Tibial nerve (tissue), 4 donors: Measurements from ENCODE around the gene SGPL1. TPM values are rescaled to one million over a fixed set of nuclear protein-coding genes. Genes with fewer than 3 reads are reported as not detected.

Experiments used
- DNase-seq, 2 donors: peaks; one replicate each; pipeline ENCODE4 v3.0.0-alpha.2; 2019; ENCODE audit warnings: low spot score in 2 of 2
- H3K27ac ChIP-seq, 4 donors: fragments of 200-600 bp; sonication (generic) in 3 of 4; one replicate each; pipeline ENCODE4 v1.5.1; 2017 to 2019; ENCODE audit warnings: mild to moderate bottlenecking in 1 of 4
- H3K27me3 ChIP-seq, 2 donors: fragments of 200-600 bp; sonication (generic) in 1 of 2; one replicate each; pipeline versions ENCODE4 v1.5.1 to v1.6.0; 2017 to 2019
- H3K36me3 ChIP-seq, 3 donors: fragments of 200-600 bp; sonication (generic); one replicate each; pipeline ENCODE4 v1.5.1; 2018 to 2019
- H3K4me1 ChIP-seq, 4 donors: fragments of 200-600 bp; sonication (generic) in 3 of 4; one replicate each; pipeline ENCODE4 v1.5.1; 2017 to 2019
- H3K4me3 ChIP-seq, 4 donors: fragments of 200-600 bp; sonication (generic) in 3 of 4; one replicate each; pipeline ENCODE4 v1.5.1; 2017 to 2019; ENCODE audit warnings: mild to moderate bottlenecking in 1 of 4, moderate library complexity in 1 of 4
- H3K9me3 ChIP-seq, 4 donors: fragments of 200-600 bp; sonication (generic) in 3 of 4; one replicate each; pipeline ENCODE4 v1.5.1; 2017 to 2019
- EP300 ChIP-seq, 2 donors: sonication (generic); formaldehyde crosslinking; IDR thresholded peaks; one replicate each; pipeline ENCODE4 v1.6.1; 2017; ENCODE audit warnings: antibody characterized with exemption in 2 of 2, mild to moderate bottlenecking in 1 of 2
- POLR2A ChIP-seq, 2 donors: fragments of 450-650 bp; IDR thresholded peaks; one replicate each; pipeline ENCODE4 v1.6.1; 2017; ENCODE audit warnings: antibody characterized with exemption in 2 of 2, mild to moderate bottlenecking in 2 of 2, moderate library complexity in 2 of 2
- WGBS, 2 donors: methylation state at CpG; one replicate each; pipeline ENCODE4 v1.1.5; 2018; 5-methylcytosine and 5-hydroxymethylcytosine counted together
- total RNA-seq, 4 donors: library from RNA; depleted of rRNA; stranded (reverse); fragments of >200 nt; gene quantifications; one replicate each; pipeline ENCODE4 v1.1.0, GENCODE V29; 2016
- TF ChIP-seq, protein P1 (sequence below), 5 experiments: fragments of 200-600 bp in 3 of 5; fragments of 450-650 bp in 2 of 5; sonication (generic) in 3 of 5; IDR thresholded peaks; one replicate each; pipeline ENCODE4 v1.5.1; 2016 to 2019; ENCODE audit warnings: antibody characterized with exemption in 5 of 5, mild to moderate bottlenecking in 3 of 5, moderate library complexity in 2 of 5

SGPL1 gene
- total RNA-seq, 4 donors from 2014 or later, result 21.1 to 31.0 (median 24.5) TPM

DNA sequence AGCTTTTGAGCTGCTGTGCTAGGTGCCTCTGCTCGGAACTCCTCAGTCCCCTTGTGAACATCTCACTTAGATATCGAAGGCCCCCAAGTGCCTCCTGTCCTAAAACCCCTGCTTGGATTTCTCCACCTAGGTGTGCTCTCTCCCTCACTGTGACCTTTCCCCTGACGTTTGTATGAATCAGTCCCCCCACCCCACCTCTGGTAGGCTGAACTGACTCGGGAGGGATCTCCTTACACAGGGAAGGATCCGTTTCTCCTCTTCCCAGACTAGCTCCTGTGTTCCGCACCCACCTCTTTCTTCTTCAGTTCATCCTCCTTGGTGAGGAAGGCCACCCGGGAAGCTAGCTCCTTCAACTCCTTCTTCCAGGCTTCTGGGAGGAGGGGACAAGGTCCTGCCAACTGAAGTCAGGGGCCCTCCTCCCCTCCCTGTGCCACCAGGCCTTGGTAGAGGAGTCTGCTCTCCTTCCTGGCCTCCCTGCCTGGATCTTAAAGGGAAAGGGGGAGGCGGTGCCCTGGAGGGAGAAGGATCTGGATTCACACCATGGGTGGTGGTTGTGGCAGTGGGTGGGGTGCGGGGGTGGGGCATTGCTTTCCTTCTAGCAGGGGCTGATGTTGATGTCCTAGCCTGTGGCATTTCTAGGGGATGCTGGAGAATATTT is 37.4 kb upstream of the SGPL1 start:
- H3K27me3 ChIP-seq, result no peaks in the 10 kb centered on the region
- H3K4me1 ChIP-seq, result peaks cover 0 to 13% (median 0%) of the 10 kb centered on the region in 4 donors
- WGBS, 2 donors, result 73 to 76% methylated on average over 8 to 9 of the region's 9 CpGs
- no peaks in the 10 kb centered on the region for H3K36me3 ChIP-seq
- no peaks in the 10 kb centered on the region for H3K9me3 ChIP-seq
- no peak for TF ChIP-seq POLR2A (IDR thresholded peaks at IDR 0.05)
- TF ChIP-seq EP300 (IDR thresholded peaks at IDR 0.05), result no peak
- TF ChIP-seq, protein P1, sequence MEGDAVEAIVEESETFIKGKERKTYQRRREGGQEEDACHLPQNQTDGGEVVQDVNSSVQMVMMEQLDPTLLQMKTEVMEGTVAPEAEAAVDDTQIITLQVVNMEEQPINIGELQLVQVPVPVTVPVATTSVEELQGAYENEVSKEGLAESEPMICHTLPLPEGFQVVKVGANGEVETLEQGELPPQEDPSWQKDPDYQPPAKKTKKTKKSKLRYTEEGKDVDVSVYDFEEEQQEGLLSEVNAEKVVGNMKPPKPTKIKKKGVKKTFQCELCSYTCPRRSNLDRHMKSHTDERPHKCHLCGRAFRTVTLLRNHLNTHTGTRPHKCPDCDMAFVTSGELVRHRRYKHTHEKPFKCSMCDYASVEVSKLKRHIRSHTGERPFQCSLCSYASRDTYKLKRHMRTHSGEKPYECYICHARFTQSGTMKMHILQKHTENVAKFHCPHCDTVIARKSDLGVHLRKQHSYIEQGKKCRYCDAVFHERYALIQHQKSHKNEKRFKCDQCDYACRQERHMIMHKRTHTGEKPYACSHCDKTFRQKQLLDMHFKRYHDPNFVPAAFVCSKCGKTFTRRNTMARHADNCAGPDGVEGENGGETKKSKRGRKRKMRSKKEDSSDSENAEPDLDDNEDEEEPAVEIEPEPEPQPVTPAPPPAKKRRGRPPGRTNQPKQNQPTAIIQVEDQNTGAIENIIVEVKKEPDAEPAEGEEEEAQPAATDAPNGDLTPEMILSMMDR (IDR thresholded peaks at IDR 0.05), result no peak
- no peak for DNase-seq
- no peak overlapping the region for H3K4me3 ChIP-seq
- H3K27ac ChIP-seq, result no peak overlapping the region

DNA sequence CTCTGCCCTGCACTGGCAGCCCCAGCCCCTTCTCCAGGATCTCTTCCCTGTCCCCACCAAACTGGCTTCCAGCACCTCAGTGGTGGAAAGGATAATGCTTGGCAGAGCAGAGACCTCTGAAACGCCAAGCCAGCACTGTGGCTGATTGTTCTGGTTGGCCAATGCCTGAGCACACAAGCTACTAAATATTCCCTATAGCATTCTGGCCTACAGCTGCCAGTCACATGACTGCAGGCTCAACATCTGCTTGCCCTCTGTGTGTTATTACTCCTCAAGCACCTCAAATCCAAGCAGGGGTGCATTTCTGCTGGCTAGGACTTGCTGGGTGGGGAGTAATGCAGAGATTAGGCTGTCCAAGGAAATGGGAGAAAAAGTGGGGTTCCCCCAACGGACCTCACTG is 36.7 kb upstream of the SGPL1 start:
- DNase-seq, result no peak
- 43 to 44% methylated on average over 2 of the region's 2 CpGs for WGBS, 2 donors
- Histone ChIP-seq H3K4me1 (peaks cover 0 to 13% (median 0%) of the 10 kb centered on the region in 4 donors), H3K36me3 (no peaks in the 10 kb centered on the region), H3K4me3 (no peak overlapping the region), H3K27me3 (no peaks in the 10 kb centered on the region), H3K27ac (no peak overlapping the region), H3K9me3 (no peaks in the 10 kb centered on the region)
- TF ChIP-seq POLR2A (IDR thresholded peaks at IDR 0.05) (no peak), EP300 (IDR thresholded peaks at IDR 0.05) (no peak)
- TF ChIP-seq, protein P1 (IDR thresholded peaks at IDR 0.05), result no peak

DNA sequence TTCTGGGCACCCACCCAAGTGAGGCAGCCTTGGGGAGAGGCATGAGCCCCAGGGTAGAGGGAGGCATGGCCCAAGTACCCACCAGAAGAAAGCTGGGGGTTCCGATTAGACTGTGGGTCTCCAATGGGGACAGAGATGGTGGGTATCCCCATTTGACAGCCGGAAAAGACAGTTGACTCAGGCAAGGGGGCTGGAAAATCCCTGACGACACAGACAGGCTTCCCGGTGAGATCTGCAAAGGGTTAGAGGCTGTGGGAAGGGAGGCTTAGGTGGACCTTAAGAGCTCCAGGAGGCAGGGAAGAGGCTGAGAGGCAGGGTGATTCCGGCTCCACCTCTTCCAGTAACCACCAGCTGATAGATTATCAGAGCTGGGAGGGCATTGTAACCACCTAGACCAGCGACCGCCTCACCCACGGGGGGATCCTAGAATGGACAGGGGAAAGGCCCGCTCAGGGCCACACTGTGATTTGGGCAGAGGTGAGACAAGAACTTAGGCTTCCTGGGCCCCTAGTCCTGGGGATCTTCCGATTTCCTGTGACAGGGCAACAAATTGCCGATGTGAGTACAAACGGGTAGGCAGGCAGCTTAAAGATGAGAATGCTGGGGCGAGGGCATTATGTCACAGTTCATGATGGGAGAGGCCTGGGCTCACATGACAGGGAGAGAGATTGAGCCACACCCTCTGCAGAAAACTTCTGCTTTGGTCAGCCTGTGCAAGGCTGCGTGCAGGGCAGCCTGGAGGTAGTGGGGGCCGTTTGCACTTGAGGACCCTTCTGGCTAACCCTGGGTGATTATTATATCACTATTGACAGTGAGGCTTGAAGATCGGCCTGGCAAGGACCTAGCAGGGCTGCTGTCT is 36.0 kb upstream of the SGPL1 start:
- DNase-seq, result peak in 1 of 2 donors; percentile 40
- no peaks in the 10 kb centered on the region for H3K27me3 ChIP-seq
- H3K4me1 ChIP-seq, result peaks cover 0 to 13% (median 0%) of the 10 kb centered on the region in 4 donors
- no peak for TF ChIP-seq POLR2A (IDR thresholded peaks at IDR 0.05)
- TF ChIP-seq, protein P1 (IDR thresholded peaks at IDR 0.05), result no peak
- TF ChIP-seq EP300 (IDR thresholded peaks at IDR 0.05), result no peak
- H3K4me3 ChIP-seq, result no peak overlapping the region
- 73 to 77% methylated on average over 16 of the region's 16 CpGs for WGBS, 2 donors
- no peak overlapping the region for H3K27ac ChIP-seq
- H3K36me3 ChIP-seq, result no peaks in the 10 kb centered on the region
- no peaks in the 10 kb centered on the region for H3K9me3 ChIP-seq

DNA sequence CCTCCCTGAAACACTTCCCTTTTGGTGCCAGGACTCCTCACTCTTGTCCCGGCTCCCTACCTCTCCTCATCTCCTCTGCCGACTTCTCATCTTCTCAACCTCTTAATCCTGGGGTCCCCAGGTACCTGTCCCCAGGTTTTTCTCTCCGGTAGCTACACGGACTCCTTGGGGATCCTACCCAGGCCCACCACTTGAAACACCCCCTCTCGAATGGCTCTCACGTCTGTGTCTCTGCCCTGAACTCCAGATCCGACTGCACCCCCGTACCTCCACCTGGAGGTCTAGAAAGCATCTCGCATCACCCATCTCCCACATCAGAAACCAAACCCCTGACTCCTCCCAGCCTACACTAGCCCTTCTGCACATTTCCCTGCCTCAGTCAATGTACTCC is 35.4 kb upstream of the SGPL1 start:
- H3K9me3 ChIP-seq, result no peaks in the 10 kb centered on the region
- WGBS, 2 donors, result 89 to 91% methylated on average over 9 of the region's 9 CpGs
- H3K27me3 ChIP-seq, result no peaks in the 10 kb centered on the region
- H3K27ac ChIP-seq, result no peak overlapping the region
- no peak for DNase-seq
- H3K36me3 ChIP-seq, result no peaks in the 10 kb centered on the region
- TF ChIP-seq POLR2A (IDR thresholded peaks at IDR 0.05) (no peak), EP300 (IDR thresholded peaks at IDR 0.05) (no peak)
- TF ChIP-seq, protein P1 (IDR thresholded peaks at IDR 0.05), result no peak
- H3K4me1 ChIP-seq, result peaks cover 0 to 13% (median 0%) of the 10 kb centered on the region in 4 donors
- no peak overlapping the region for H3K4me3 ChIP-seq

DNA sequence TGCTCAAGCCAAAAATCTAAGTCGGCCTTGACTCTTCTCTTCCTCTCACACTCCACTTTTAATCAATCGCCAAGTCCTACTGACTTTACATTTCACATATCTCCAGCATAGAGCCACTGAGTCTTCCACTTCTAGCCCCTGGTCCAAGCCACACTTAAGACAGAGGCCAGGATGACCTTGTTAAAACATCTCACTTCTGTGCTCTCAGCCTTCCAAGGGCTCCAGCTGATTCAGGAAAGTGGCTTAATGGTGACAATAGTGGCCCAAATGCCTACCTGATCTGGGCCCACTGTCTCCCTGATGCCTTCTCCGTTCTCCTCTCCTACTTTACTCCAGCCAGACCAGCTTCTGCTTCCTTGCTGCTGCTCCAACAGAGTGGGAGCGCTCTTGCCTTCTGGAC is 35.0 kb upstream of the SGPL1 start:
- DNase-seq, result no peak
- WGBS, 2 donors, result 95% methylated on average over 4 of the region's 4 CpGs
- no peaks in the 10 kb centered on the region for H3K9me3 ChIP-seq

More for the DNA sequence above, 35.0 kb upstream of the SGPL1 start:
- no peak overlapping the region for H3K27ac ChIP-seq
- no peak for TF ChIP-seq POLR2A (IDR thresholded peaks at IDR 0.05)
- TF ChIP-seq EP300 (IDR thresholded peaks at IDR 0.05), result no peak
- TF ChIP-seq, protein P1 (IDR thresholded peaks at IDR 0.05), result no peak
- H3K4me3 ChIP-seq, result no peak overlapping the region
- no peaks in the 10 kb centered on the region for H3K36me3 ChIP-seq
- no peaks in the 10 kb centered on the region for H3K27me3 ChIP-seq
- H3K4me1 ChIP-seq, result peaks cover 0 to 13% (median 0%) of the 10 kb centered on the region in 4 donors
